ENCODE data around the gene SMS. TPM values are rescaled to one million over a fixed set of nuclear protein-coding genes. Genes with fewer than 3 reads are reported as not detected.
A peak's percentile ranks its signal among the peaks of the same experiment; 100 is the strongest.

The SMS gene
- total RNA-seq, 4 donors from 2014 or later, result 32.4 to 95.4 (median 43.8) TPM

- TF ChIP-seq, protein P1, sequence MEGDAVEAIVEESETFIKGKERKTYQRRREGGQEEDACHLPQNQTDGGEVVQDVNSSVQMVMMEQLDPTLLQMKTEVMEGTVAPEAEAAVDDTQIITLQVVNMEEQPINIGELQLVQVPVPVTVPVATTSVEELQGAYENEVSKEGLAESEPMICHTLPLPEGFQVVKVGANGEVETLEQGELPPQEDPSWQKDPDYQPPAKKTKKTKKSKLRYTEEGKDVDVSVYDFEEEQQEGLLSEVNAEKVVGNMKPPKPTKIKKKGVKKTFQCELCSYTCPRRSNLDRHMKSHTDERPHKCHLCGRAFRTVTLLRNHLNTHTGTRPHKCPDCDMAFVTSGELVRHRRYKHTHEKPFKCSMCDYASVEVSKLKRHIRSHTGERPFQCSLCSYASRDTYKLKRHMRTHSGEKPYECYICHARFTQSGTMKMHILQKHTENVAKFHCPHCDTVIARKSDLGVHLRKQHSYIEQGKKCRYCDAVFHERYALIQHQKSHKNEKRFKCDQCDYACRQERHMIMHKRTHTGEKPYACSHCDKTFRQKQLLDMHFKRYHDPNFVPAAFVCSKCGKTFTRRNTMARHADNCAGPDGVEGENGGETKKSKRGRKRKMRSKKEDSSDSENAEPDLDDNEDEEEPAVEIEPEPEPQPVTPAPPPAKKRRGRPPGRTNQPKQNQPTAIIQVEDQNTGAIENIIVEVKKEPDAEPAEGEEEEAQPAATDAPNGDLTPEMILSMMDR (IDR thresholded peaks at IDR 0.05), result no peak
- TF ChIP-seq EP300 (IDR thresholded peaks at IDR 0.05; ENCODE audit: low read depth), result no peak
- no peak for TF ChIP-seq POLR2AphosphoS5 (IDR thresholded peaks at IDR 0.05)
- no peak for TF ChIP-seq POLR2A (IDR thresholded peaks at IDR 0.05)
- intact Hi-C loops (cut with DNase I; ENCODE audit: low total_unique reads), result no loop called here
- in situ Hi-C loops (cut with MboI; ENCODE audit: low pct_ligation_motif_present in 1 of 4, low pct_unique_long_range_greater_than_20kb in 1 of 4, low sequenced_read_pairs in 3 of 4), result no loop called here
- Histone ChIP-seq H3K4me1 (no peaks in the 10 kb centered on the region), H3K9me3 (no peaks in the 10 kb centered on the region), H3K36me3 (no peaks in the 10 kb centered on the region), H3K27me3 (no peaks in the 10 kb centered on the region), H3K4me3 (no peak overlapping the region), H3K27ac (no peak overlapping the region)
- 79 to 82% methylated on average over 4 to 6 of the region's 6 CpGs for WGBS, 2 donors (ENCODE audit: low coverage in 1 of 2)
- no peak for DNase-seq
Observed at GRCh38 chrX:21982311-21982710, 41.8 kb downstream of the SMS start.

GRCh38 chrX:21985332-21985777 is 44.8 kb downstream of the SMS start:
- Histone ChIP-seq H3K4me1 (no peaks in the 10 kb centered on the region), H3K9me3 (no peaks in the 10 kb centered on the region), H3K4me3 (no peak overlapping the region), H3K27me3 (no peaks in the 10 kb centered on the region), H3K27ac (no peak overlapping the region), H3K36me3 (no peaks in the 10 kb centered on the region)
- in situ Hi-C loops (cut with MboI; ENCODE audit: low pct_ligation_motif_present in 1 of 4, low pct_unique_long_range_greater_than_20kb in 1 of 4, low sequenced_read_pairs in 3 of 4) (no loop called here), intact Hi-C loops (cut with DNase I; ENCODE audit: low total_unique reads) (no loop called here)
- WGBS, 2 donors (ENCODE audit: low coverage in 1 of 2), result 7 to 10% methylated on average over 3 of the region's 3 CpGs
- no peak for TF ChIP-seq POLR2A (IDR thresholded peaks at IDR 0.05)
- TF ChIP-seq, protein P1 (IDR thresholded peaks at IDR 0.05), result peak; percentile 62 to 91 (median 85)
- TF ChIP-seq POLR2AphosphoS5 (IDR thresholded peaks at IDR 0.05), result no peak
- peak; percentile 76 for DNase-seq

GRCh38 chrX:21986596-21986995 is 46.1 kb downstream of the SMS start:
- Histone ChIP-seq H3K9me3 (no peaks in the 10 kb centered on the region), H3K4me3 (no peak overlapping the region), H3K36me3 (no peaks in the 10 kb centered on the region), H3K4me1 (no peaks in the 10 kb centered on the region), H3K27me3 (no peaks in the 10 kb centered on the region), H3K27ac (no peak overlapping the region)
- TF ChIP-seq, protein P1 (IDR thresholded peaks at IDR 0.05), result no peak
- TF ChIP-seq EP300 (IDR thresholded peaks at IDR 0.05; ENCODE audit: low read depth), result no peak
- intact Hi-C loops (cut with DNase I; ENCODE audit: low total_unique reads), result no loop called here
- 25% methylated on average over 1 of the region's 1 CpG; no CpG with 5 or more reads in 1 of the 2 donors for WGBS, 2 donors (ENCODE audit: low coverage in 1 of 2)
- in situ Hi-C loops (cut with MboI; ENCODE audit: low pct_ligation_motif_present in 1 of 4, low pct_unique_long_range_greater_than_20kb in 1 of 4, low sequenced_read_pairs in 3 of 4), result no loop called here
- DNase-seq, result no peak

- Histone ChIP-seq H3K36me3 (no peaks in the 10 kb centered on the region), H3K4me1 (no peaks in the 10 kb centered on the region), H3K27ac (no peak overlapping the region), H3K9me3 (no peaks in the 10 kb centered on the region), H3K4me3 (no peak overlapping the region), H3K27me3 (no peaks in the 10 kb centered on the region)
- DNase-seq, result no peak
- TF ChIP-seq POLR2AphosphoS5 (IDR thresholded peaks at IDR 0.05) (no peak), EP300 (IDR thresholded peaks at IDR 0.05; ENCODE audit: low read depth) (no peak), POLR2A (IDR thresholded peaks at IDR 0.05) (no peak)
- TF ChIP-seq, protein P1 (IDR thresholded peaks at IDR 0.05), result no peak
- intact Hi-C loops (cut with DNase I; ENCODE audit: low total_unique reads), result no loop called here
- 65 to 83% methylated on average over 1 to 4 of the region's 4 CpGs for WGBS, 2 donors (ENCODE audit: low coverage in 1 of 2)
- in situ Hi-C loops (cut with MboI; ENCODE audit: low pct_ligation_motif_present in 1 of 4, low pct_unique_long_range_greater_than_20kb in 1 of 4, low sequenced_read_pairs in 3 of 4), result no loop called here
Observed at GRCh38 chrX:21989384-21989783, 48.9 kb downstream of the SMS start.

All from transverse colon (tissue), 4 donors.